DOHH2 (cell line): ENCODE data around the gene PEX10.

Experiments
- H3F3A ChIP-seq: fragments of 200-600 bp; sonication (generic), shearing (Covaris generic); 2 replicates; pipeline ENCODE4 v1.6.0; 2016; ENCODE audit warnings: antibody characterized with exemption, mild to moderate bottlenecking; ENCODE audit not compliant: control insufficient read depth, insufficient read depth
- H3K27ac ChIP-seq: fragments of 200-600 bp; sonication (generic); 2 replicates; pipeline ENCODE4 v1.5.1; 2014; ENCODE audit warnings: low read depth, mild to moderate bottlenecking, low read length, moderate library complexity
- H3K27me3 ChIP-seq: fragments of 200-600 bp; sonication (generic); 2 replicates; pipeline ENCODE4 v1.6.1; 2014; ENCODE audit warnings: mild to moderate bottlenecking, low read length, mixed read lengths; ENCODE audit not compliant: control insufficient read depth
- H3K36me3 ChIP-seq: fragments of 200-600 bp; sonication (generic); 2 replicates; pipeline ENCODE4 v1.6.1; 2014; ENCODE audit warnings: mild to moderate bottlenecking, low read length, moderate library complexity, mixed read lengths; ENCODE audit not compliant: control insufficient read depth
- H3K4me1 ChIP-seq: fragments of 200-600 bp; sonication (generic); 2 replicates; pipeline ENCODE4 v1.6.1; 2014; ENCODE audit warnings: mild to moderate bottlenecking, low read length, mixed read lengths; ENCODE audit not compliant: control insufficient read depth
- H3K4me2 ChIP-seq: fragments of 200-600 bp; sonication (generic); 2 replicates; pipeline ENCODE4 v1.6.0; 2014; ENCODE audit warnings: mild to moderate bottlenecking, low read length, moderate library complexity
- H3K4me3 ChIP-seq: fragments of 200-600 bp; sonication (generic); 2 replicates; pipeline ENCODE4 v1.5.1; 2014; ENCODE audit warnings: mild to moderate bottlenecking, low read length, mixed read lengths
- H3K79me2 ChIP-seq: fragments of 200-600 bp; sonication (generic); 2 replicates; pipeline ENCODE4 v1.6.1; 2014; ENCODE audit warnings: mild to moderate bottlenecking, low read length, mixed read lengths; ENCODE audit not compliant: control insufficient read depth
- H3K9me2 ChIP-seq: fragments of 200-600 bp; sonication (generic); replicated peaks from 2 replicates; pipeline ENCODE4 v1.6.1; 2014; ENCODE audit warnings: mild to moderate bottlenecking, low read length, mixed read lengths; ENCODE audit not compliant: control insufficient read depth
- H3K9me3 ChIP-seq: fragments of 200-600 bp; sonication (generic); 2 replicates; pipeline ENCODE4 v1.6.1; 2014; ENCODE audit warnings: antibody characterized with exemption, low read length, mixed read lengths; ENCODE audit not compliant: control insufficient read depth, insufficient read depth
- H4K20me1 ChIP-seq: fragments of 200-600 bp; sonication (generic); 2 replicates; pipeline ENCODE4 v1.6.0; 2014; ENCODE audit warnings: low read depth, mild to moderate bottlenecking, antibody characterized with exemption, low read length, moderate library complexity; ENCODE audit not compliant: control insufficient read depth, insufficient read depth
- CTCF ChIP-seq: fragments of 200-600 bp; sonication (generic); IDR thresholded peaks from one replicate; pipeline ENCODE4 v1.5.1; 2014; ENCODE audit warnings: antibody characterized with exemption, mild to moderate bottlenecking, low read depth, low read length; ENCODE audit not compliant: poor library complexity, severe bottlenecking
- EZH2phosphoT487 ChIP-seq: fragments of 200-600 bp; sonication (generic); IDR thresholded peaks from 2 replicates; pipeline ENCODE4 v1.6.1; 2017; ENCODE audit warnings: borderline replicate concordance, mild to moderate bottlenecking, antibody characterized with exemption, low read length, moderate library complexity, mixed read lengths

PEX10 gene

GRCh38 chr1:2448098-2448445 lies 35.7 kb upstream of the PEX10 start:
- Histone ChIP-seq H4K20me1 (no peaks in the 10 kb centered on the region), H3K4me2 (no peak overlapping the region), H3K27ac (no peak overlapping the region), H3K79me2 (no peaks in the 10 kb centered on the region), H3F3A (no peaks in the 10 kb centered on the region), H3K4me1 (no peaks in the 10 kb centered on the region), H3K4me3 (no peak overlapping the region), H3K36me3 (no peaks in the 10 kb centered on the region), H3K27me3 (no peaks in the 10 kb centered on the region), H3K9me3 (no peaks in the 10 kb centered on the region), H3K9me2 (no peaks in the 10 kb centered on the region)
- no peak for TF ChIP-seq EZH2phosphoT487
- TF ChIP-seq CTCF, result no peak

GRCh38 chr1:2447276-2448097 lies 35.1 kb upstream of the PEX10 start:
- Histone ChIP-seq H4K20me1 (no peaks in the 10 kb centered on the region), H3K27me3 (no peaks in the 10 kb centered on the region), H3K27ac (no peak overlapping the region), H3K79me2 (no peaks in the 10 kb centered on the region), H3F3A (no peaks in the 10 kb centered on the region), H3K4me2 (no peak overlapping the region), H3K9me3 (no peaks in the 10 kb centered on the region), H3K4me3 (no peak overlapping the region), H3K36me3 (no peaks in the 10 kb centered on the region), H3K9me2 (no peaks in the 10 kb centered on the region), H3K4me1 (no peaks in the 10 kb centered on the region)
- no peak for TF ChIP-seq EZH2phosphoT487
- TF ChIP-seq CTCF, result no peak

GRCh38 chr1:2446861-2447260 lies 34.5 kb upstream of the PEX10 start:
- TF ChIP-seq CTCF, result no peak
- TF ChIP-seq EZH2phosphoT487, result no peak
- no peaks in the 10 kb centered on the region for H3K79me2 ChIP-seq
- no peaks in the 10 kb centered on the region for H3K9me3 ChIP-seq
- no peak overlapping the region for H3K4me2 ChIP-seq
- no peaks in the 10 kb centered on the region for H4K20me1 ChIP-seq
- H3K9me2 ChIP-seq, result no peaks in the 10 kb centered on the region
- no peaks in the 10 kb centered on the region for H3K36me3 ChIP-seq
- H3K4me3 ChIP-seq, result no peak overlapping the region
- no peaks in the 10 kb centered on the region for H3K4me1 ChIP-seq
- H3F3A ChIP-seq, result no peaks in the 10 kb centered on the region
- H3K27ac ChIP-seq, result no peak overlapping the region
- no peaks in the 10 kb centered on the region for H3K27me3 ChIP-seq
